ENCODE data around the gene SORBS1.

Gene SORBS1

GRCh38 chr10:95308389-95309302, 252.5 kb downstream of the SORBS1 start (continued):
- TF ChIP-seq ZNF18 (tag by site-specific recombination; IDR thresholded peaks at IDR 0.05) = peak; percentile 84
- no peak for TF ChIP-seq ZNF548 (tag by site-specific recombination; IDR thresholded peaks at IDR 0.05)
- no peak for TF ChIP-seq ZNF670 (tag by site-specific recombination; IDR thresholded peaks at IDR 0.05; ENCODE audit: low read depth)
- TF ChIP-seq RBAK (tag by site-specific recombination; IDR thresholded peaks at IDR 0.05) = no peak
- no peak for TF ChIP-seq ZNF16 (tag by site-specific recombination; IDR thresholded peaks at IDR 0.05; ENCODE audit: low read depth)
- TF ChIP-seq ZNF449 (tag by site-specific recombination; IDR thresholded peaks at IDR 0.05) = peak; percentile 63
- TF ChIP-seq ZNF266 (tag by site-specific recombination; IDR thresholded peaks at IDR 0.05; ENCODE audit: low read depth) = no peak
- TF ChIP-seq ZNF791 (tag by site-specific recombination; IDR thresholded peaks at IDR 0.05) = no peak
- no peak for TF ChIP-seq ZNF214 (tag by site-specific recombination; IDR thresholded peaks at IDR 0.05; ENCODE audit: borderline replicate concordance)
- TF ChIP-seq ZNF560 (tag by site-specific recombination; IDR thresholded peaks at IDR 0.05; ENCODE audit: borderline replicate concordance) = no peak
- TF ChIP-seq ZNF660 (tag by site-specific recombination; IDR thresholded peaks at IDR 0.05) = peak; percentile 97
- no peak for TF ChIP-seq ZNF202 (tag by site-specific recombination; IDR thresholded peaks at IDR 0.05; ENCODE audit: borderline replicate concordance)
- TF ChIP-seq ZNF26 (tag by site-specific recombination; IDR thresholded peaks at IDR 0.05) = no peak
- no peak for TF ChIP-seq KLF16 (tag by site-specific recombination; IDR thresholded peaks at IDR 0.05)
- peak; percentile 70 for TF ChIP-seq ZNF692 (tag by site-specific recombination; IDR thresholded peaks at IDR 0.05)
- no peak for TF ChIP-seq KLF9 (tag by site-specific recombination; IDR thresholded peaks at IDR 0.05; ENCODE audit: low read depth)
- no peak for TF ChIP-seq ZNF132 (tag by site-specific recombination; IDR thresholded peaks at IDR 0.05; ENCODE audit: borderline replicate concordance)
- TF ChIP-seq ZNF830 (tag by site-specific recombination; IDR thresholded peaks at IDR 0.05; ENCODE audit: low read depth) = no peak
- TF ChIP-seq ZNF585B (tag by site-specific recombination; IDR thresholded peaks at IDR 0.05) = no peak
- peak; percentile 34; the same call in 1 of the 2 replicates for TF ChIP-seq ZNF518A (tag by site-specific recombination; conservative IDR thresholded peaks at IDR 0.05; ENCODE audit: low read depth)
- TF ChIP-seq ZNF473 (tag by site-specific recombination; IDR thresholded peaks at IDR 0.05) = no peak
- no peak for TF ChIP-seq ZNF138 (tag by site-specific recombination; IDR thresholded peaks at IDR 0.05; ENCODE audit: borderline replicate concordance)
- TF ChIP-seq ZSCAN18 (tag by site-specific recombination; IDR thresholded peaks at IDR 0.05) = no peak

All from HEK293 (cell line).